Adrenal gland (tissue), 12 donors: ENCODE results near the gene CLEC7A. TPM values are rescaled to one million over a fixed set of nuclear protein-coding genes. Genes with fewer than 3 reads are reported as not detected.

Experiments
- DNase-seq, 7 donors: peaks; one replicate each; pipeline ENCODE4 v3.0.0-alpha.2; 2019 to 2020
- H3K27ac ChIP-seq, 5 donors: fragments of 200-600 bp; sonication (generic) in 4 of 5; 1 replicate in 3 of 5; 2 replicates in 2 of 5; pipeline versions ENCODE4 v1.5.1 to v1.8.0; 2016 to 2020; ENCODE audit warnings: mild to moderate bottlenecking in 1 of 5
- H3K27me3 ChIP-seq: fragments of 200-600 bp; 2 replicates; pipeline ENCODE4 v1.8.0; 2021
- H3K36me3 ChIP-seq, 2 donors: fragments of 200-600 bp; replicated peaks in 1 of 2; 1 replicate in 1 of 2; 2 replicates in 1 of 2; pipeline versions ENCODE4 v1.5.1 to v1.8.0; 2018 to 2022
- H3K4me1 ChIP-seq, 2 donors: fragments of 200-600 bp; replicated peaks in 1 of 2; 1 replicate in 1 of 2; 2 replicates in 1 of 2; pipeline versions ENCODE4 v1.5.1 to v1.8.0; 2018 to 2021
- H3K4me3 ChIP-seq, 4 donors: fragments of 200-600 bp; sonication (generic) in 3 of 4; one replicate each; pipeline ENCODE4 v1.5.1; 2016 to 2018
- H3K9me3 ChIP-seq, 3 donors: fragments of 200-600 bp; sonication (generic) in 1 of 3; replicated peaks in 1 of 3; 1 replicate in 2 of 3; 2 replicates in 1 of 3; pipeline versions ENCODE4 v1.5.1 to v1.8.0; 2016 to 2021
- POLR2A ChIP-seq, 2 donors: fragments of 450-650 bp; IDR thresholded peaks; one replicate each; pipeline ENCODE4 v1.6.1; 2017; ENCODE audit warnings: antibody characterized with exemption in 2 of 2, mild to moderate bottlenecking in 2 of 2, moderate library complexity in 1 of 2
- WGBS, 4 donors: extraction: QIAGEN DNeasy Blood & Tissue Kit in 2 of 4; methylation state at CpG; one replicate each; pipeline versions ENCODE4 v1.1.5 to v1.1.7; 2013 to 2017; 5-methylcytosine and 5-hydroxymethylcytosine counted together
- intact Hi-C, 2 donors: fragments of 100-400 bp; cut with DNase I; formaldehyde crosslinking; loops; one replicate each; pipeline versions ENCODE4 v1.14.1 to v1.15.0; 2022 to 2023
- polyA plus RNA-seq, 3 donors: library from polyadenylated mRNA; stranded (reverse); fragments of 200-250 nt in 2 of 3; fragments of 350-450 nt in 1 of 3; fragmentation: Illumina TruSeq in 1 of 3; extraction: RNeasy Lipid Tissue Mini Kit (QIAGEN cat#74804) in 1 of 3; gene quantifications; one replicate each; pipeline ENCODE4 v1.2.3, GENCODE V29; 2013 to 2014
- total RNA-seq, 9 donors: library from RNA; depleted of rRNA in 4 of 9; stranded (reverse); fragments of >200 nt in 4 of 9; fragments of 120-200 nt in 1 of 9; fragmentation: NEBNext Ultra II Directional in 1 of 9; extraction: Animal tissue kit (Norgen Biotek cat#: 25700) in 1 of 9; gene quantifications; one replicate each; pipeline versions ENCODE4 v1.1.0 to v1.2.4, GENCODE V29; 2013 to 2023
- TF ChIP-seq, protein P1 (sequence below), 6 experiments: fragments of 450-650 bp in 4 of 6; fragments of 200-600 bp in 2 of 6; sonication (generic) in 1 of 6; IDR thresholded peaks; 1 replicate in 5 of 6; 2 replicates in 1 of 6; pipeline versions ENCODE4 v1.5.1 to v1.8.0; 2016 to 2021; ENCODE audit warnings: antibody characterized with exemption in 6 of 6, mild to moderate bottlenecking in 2 of 6, moderate library complexity in 1 of 6
- donor health status: healthy with polysubstance abuse.
- donor health status: Bipolar disorder and iron deficiency.
- donor health status: DM: yes; HTN: yes; CAD: no.
- donor health status: DM: no; HTN: no; CAD: no.
- donor health status: DM: no; HTN: no; CAD: no.
- donor health status: DM: yes; HTN: yes; CAD: no.

Gene CLEC7A
- total and polyA plus RNA-seq, 12 donors = 3.3 to 23.6 (median 7.4) TPM

DNA sequence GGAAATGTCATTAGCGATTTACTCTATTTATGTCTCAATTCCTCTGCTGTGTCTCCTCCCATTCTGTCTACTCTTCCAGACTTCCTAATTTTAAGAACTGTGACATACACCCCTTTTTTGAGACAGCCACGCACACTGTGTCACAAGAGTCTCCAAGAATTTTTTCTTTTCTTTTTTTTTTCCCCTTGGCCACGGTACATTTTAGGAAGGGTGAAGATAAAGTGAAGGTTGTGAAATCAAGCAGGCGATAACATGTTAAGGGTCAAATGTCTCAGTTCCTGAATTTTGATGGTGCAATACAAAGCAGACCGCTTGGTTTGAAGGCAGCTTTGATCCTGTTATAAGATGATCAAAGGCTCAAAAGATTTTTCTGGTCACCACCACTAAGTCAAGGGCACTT is 37.6 kb upstream of the CLEC7A start:
- no peak for TF ChIP-seq POLR2A (IDR thresholded peaks at IDR 0.05)
- TF ChIP-seq, protein P1, sequence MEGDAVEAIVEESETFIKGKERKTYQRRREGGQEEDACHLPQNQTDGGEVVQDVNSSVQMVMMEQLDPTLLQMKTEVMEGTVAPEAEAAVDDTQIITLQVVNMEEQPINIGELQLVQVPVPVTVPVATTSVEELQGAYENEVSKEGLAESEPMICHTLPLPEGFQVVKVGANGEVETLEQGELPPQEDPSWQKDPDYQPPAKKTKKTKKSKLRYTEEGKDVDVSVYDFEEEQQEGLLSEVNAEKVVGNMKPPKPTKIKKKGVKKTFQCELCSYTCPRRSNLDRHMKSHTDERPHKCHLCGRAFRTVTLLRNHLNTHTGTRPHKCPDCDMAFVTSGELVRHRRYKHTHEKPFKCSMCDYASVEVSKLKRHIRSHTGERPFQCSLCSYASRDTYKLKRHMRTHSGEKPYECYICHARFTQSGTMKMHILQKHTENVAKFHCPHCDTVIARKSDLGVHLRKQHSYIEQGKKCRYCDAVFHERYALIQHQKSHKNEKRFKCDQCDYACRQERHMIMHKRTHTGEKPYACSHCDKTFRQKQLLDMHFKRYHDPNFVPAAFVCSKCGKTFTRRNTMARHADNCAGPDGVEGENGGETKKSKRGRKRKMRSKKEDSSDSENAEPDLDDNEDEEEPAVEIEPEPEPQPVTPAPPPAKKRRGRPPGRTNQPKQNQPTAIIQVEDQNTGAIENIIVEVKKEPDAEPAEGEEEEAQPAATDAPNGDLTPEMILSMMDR (IDR thresholded peaks at IDR 0.05) = no peak
- Histone ChIP-seq H3K36me3 (no peaks in the 10 kb centered on the region), H3K4me3 (no peak overlapping the region), H3K27me3 (no peaks in the 10 kb centered on the region), H3K27ac (no peak overlapping the region), H3K4me1 (no peaks in the 10 kb centered on the region), H3K9me3 (no peaks in the 10 kb centered on the region)
- peak in 1 of 7 donors; percentile 21 for DNase-seq
- intact Hi-C loops = no loop called here
- 35 to 44% (median 40%) methylated on average over 5 of the region's 5 CpGs for WGBS, 4 donors

DNA sequence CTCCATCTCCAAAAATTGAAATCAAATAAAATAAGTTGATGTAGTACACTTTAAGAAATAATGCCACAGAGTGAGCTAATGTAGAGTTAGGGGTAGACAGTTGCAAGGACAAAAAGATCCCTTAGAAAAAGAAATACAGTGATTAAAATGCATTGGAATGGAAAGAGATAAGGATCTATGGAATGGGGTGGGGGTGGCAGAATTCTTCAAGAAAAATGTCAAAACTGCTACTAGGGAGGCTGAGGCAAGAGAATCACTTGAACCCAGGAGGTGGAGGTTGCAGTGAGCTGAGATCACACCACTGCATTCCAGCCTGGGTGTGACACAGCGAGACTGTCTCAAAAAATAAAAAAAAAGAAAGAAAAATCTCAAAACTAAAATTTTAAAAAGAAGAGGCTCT is 35.4 kb upstream of the CLEC7A start:
- TF ChIP-seq POLR2A (IDR thresholded peaks at IDR 0.05) = no peak
- no peaks in the 10 kb centered on the region for H3K4me1 ChIP-seq
- no peak overlapping the region for H3K27ac ChIP-seq
- no peak for DNase-seq
- H3K9me3 ChIP-seq = no peaks in the 10 kb centered on the region
- no peaks in the 10 kb centered on the region for H3K36me3 ChIP-seq
- intact Hi-C loops = no loop called here
- no peak overlapping the region for H3K4me3 ChIP-seq
- WGBS, 4 donors = 0 to 62% (median 0%) methylated on average over 1 of the region's 1 CpG
- H3K27me3 ChIP-seq = no peaks in the 10 kb centered on the region

DNA sequence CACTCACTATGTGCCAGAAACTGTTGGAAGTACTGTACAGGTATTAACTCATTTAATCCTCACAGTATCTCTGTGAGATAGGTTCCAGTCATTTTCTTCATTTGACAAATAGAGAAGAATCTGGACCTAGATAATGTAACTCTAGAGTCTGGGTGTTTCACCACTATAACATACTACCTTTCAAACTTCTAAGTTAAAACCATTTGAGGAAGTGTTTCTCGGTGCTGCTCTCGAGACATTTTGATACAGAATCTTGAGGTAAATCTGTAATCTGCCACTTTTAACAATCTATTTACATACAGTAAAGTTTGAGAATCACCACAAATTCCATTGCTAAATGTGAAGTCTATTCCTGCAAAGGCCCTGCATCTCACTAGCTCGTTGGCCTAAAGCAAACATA is 33.1 kb upstream of the CLEC7A start:
- DNase-seq = no peak
- intact Hi-C loops = no loop called here
- no peak overlapping the region for H3K27ac ChIP-seq
- 69 to 86% (median 74%) methylated on average over 3 of the region's 3 CpGs for WGBS, 4 donors
- TF ChIP-seq, protein P1 (IDR thresholded peaks at IDR 0.05) = no peak
- no peak for TF ChIP-seq POLR2A (IDR thresholded peaks at IDR 0.05)
- no peak overlapping the region for H3K4me3 ChIP-seq
- no peaks in the 10 kb centered on the region for H3K9me3 ChIP-seq
- H3K36me3 ChIP-seq = no peaks in the 10 kb centered on the region
- no peaks in the 10 kb centered on the region for H3K27me3 ChIP-seq
- H3K4me1 ChIP-seq = no peaks in the 10 kb centered on the region

DNA sequence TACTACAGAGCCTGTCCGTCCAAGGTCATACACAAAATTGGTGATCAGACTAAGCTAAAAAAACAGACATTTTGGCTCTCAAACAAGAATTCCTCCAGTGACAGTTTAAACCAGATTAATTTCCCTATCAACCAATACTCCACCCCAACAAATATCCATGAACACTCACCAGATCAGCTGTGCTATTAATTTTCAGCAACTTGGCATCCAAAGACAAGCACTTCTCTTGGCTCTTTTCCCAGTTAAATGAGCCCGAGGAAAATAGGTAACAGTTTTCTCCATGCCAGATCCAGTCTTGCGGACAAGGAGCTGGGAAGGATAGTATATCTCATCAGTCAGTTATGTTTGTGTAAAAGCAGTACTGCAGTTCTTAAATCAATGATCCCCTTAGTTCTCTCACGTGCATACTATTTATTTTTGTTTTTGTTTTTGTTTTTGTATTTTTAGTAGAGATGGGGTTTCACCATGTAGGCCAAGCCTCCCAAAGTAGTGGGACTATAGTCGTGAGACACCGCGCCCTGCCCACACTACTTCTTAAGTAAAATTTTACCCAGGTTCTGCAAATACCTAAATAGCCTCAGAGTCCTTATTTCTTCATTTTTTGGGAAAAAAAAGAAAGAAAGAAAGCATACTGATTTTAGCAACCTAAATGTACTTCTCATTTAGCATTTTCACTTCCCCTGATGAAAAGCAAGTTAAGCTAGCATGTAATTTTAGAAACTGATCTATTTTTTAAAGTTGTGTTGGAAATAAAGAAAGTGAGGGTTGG is 30.8 kb upstream of the CLEC7A start:
- Histone ChIP-seq H3K4me3 (no peak overlapping the region), H3K36me3 (no peaks in the 10 kb centered on the region), H3K9me3 (no peaks in the 10 kb centered on the region), H3K4me1 (no peaks in the 10 kb centered on the region), H3K27ac (no peak overlapping the region), H3K27me3 (no peaks in the 10 kb centered on the region)
- TF ChIP-seq POLR2A (IDR thresholded peaks at IDR 0.05) = no peak
- TF ChIP-seq, protein P1 (IDR thresholded peaks at IDR 0.05) = no peak
- 52 to 60% (median 55%) methylated on average over 7 of the region's 7 CpGs for WGBS, 4 donors
- intact Hi-C loops = no loop called here
- peak in 1 of 7 donors; percentile 10 for DNase-seq

DNA sequence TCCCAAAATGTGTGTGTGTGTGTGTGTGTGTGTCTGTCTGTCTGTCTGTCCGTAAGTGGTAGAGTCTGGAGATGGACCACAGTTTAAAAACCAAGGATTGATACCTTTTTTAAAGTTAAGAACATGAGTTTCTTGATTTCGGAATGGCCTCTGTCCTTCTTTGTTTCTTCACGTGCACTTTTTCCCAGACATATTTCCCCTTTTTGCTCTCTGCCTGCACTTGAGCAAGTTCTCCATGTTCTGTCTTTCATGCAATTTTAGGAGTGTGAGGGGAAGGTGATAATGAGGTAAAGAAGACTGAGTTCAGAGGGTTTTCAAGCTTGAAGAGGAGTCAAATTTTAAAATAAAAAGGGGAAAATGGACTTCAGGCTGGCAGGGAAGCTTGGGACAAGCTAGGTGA is 29.3 kb upstream of the CLEC7A start:
- intact Hi-C loops = no loop called here
- TF ChIP-seq, protein P1 (IDR thresholded peaks at IDR 0.05) = no peak
- no peak for TF ChIP-seq POLR2A (IDR thresholded peaks at IDR 0.05)
- WGBS, 4 donors = 42 to 67% (median 59%) methylated on average over 3 of the region's 3 CpGs
- H3K4me3 ChIP-seq = no peak overlapping the region
- no peaks in the 10 kb centered on the region for H3K36me3 ChIP-seq
- H3K27me3 ChIP-seq = no peaks in the 10 kb centered on the region
- H3K4me1 ChIP-seq = no peaks in the 10 kb centered on the region
- DNase-seq = no peak
- H3K27ac ChIP-seq = no peak overlapping the region
- no peaks in the 10 kb centered on the region for H3K9me3 ChIP-seq
